Glomerular visceral epithelial cell (primary cell): ENCODE data around the gene CTDSPL.

Experiments used
- DNase-seq: peaks from one replicate; pipeline ENCODE4 v3.0.0-alpha.2; 2016; ENCODE audit errors: extremely low spot score

CTDSPL gene

DNA sequence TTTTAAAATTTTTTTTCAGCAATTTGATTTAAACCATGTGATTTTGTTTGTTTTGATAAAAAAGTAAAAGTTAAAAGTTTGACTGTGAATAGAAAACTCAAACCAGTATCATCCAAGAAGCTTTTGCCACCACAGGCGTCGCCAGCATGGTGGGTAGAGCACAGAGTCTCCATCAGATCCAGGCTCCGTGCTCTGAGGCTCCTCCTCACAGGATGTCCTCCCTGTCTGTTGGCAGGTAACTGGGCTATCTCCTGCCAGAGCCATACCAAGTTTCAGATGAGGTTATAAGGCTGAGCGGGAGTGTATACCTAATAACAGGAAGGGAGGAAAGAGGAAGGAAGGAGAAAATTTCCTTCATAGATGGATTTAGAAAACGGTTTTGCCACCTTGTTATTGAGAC, 28.8 kb downstream of the CTDSPL start:
- no peak for DNase-seq

DNA sequence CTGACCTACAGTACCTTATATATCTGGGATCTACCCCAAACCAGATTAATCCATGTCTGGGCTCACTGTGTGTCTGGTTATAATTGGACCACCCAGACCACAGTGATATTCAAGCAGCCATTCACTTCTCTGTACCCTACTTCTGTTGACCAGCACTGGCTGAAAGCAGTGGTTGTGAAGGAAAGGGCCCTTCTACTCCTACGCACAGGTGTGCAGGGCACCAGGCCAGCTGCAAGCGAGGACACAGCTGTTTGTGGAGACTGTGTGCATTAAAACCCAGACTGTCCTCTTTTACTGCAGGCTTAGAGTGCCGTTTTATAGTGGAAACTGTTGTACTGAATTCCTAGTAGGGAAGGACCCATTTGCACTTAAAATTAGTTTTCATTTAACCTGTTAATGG, 29.5 kb downstream of the CTDSPL start:
- DNase-seq: no peak

DNA sequence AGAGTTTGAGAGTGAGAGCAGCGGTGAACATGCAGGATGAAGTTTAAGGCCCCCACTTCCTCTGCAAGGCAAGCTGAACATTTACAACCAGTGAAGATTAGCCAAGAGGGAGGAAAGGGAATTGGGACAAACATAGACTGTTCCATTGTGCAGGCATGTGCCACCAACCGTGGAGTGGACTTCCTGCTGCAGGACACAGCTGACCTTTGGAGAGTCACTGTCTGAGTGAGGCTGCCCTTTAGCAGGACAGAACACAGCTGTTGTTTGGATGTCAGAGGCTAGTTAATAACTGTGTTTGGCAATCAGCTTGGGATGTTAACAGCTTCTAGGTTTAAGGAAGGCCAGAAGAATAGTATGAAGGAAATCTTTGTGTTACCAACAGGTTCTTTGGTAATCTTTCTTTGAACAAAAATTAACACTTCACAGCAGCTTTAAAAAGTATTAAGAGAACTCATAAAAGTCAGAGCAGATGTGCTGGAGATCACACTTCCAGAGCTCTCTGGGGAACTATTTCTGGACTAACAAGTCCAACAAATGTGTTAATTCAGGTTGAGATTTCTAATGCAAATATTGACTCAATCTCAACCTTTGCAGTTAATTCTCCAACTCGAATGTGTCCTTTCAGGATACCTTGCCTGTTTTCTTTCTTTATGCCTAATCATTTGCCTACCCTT, 31.4 kb downstream of the CTDSPL start:
- peak; percentile 36 for DNase-seq

DNA sequence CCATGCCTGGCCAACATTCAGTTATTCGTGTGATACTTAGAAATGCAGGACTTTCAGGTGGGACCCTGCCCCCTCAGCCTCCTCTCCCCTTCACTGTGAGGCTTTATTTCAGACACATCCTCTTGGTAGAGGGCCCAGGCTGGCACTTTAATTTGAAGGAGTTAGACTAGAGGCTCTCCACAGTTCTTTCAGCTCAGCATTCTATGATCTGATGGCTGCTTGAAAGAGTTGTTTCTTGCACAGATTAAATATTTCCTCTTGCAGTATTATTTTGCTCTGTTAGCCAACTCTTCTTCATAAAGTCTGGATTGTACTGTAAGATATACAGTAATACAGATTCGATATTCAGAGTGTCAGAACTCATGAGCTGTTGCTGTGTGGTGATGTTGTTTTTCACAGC, 35.1 kb downstream of the CTDSPL start:
- DNase-seq: no peak

DNA sequence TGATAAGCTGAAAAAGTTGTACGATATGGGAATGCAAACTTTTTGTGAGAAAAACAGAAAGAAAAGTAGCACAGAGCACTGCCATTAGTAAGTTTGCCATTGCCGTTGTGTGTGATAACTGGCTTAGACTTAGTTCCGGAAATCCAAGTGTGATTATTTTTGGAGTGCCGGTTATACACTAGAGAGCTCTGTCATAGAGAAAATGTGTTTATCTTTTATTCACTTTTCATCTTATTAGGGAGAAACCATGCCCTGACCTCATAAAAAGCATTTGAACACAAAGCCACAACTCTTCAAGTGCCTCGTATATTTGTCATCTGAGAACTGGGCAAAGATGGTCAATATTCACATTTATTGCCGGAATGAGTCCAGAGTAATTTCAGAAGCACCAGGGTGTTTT, 36.1 kb downstream of the CTDSPL start:
- DNase-seq: no peak

DNA sequence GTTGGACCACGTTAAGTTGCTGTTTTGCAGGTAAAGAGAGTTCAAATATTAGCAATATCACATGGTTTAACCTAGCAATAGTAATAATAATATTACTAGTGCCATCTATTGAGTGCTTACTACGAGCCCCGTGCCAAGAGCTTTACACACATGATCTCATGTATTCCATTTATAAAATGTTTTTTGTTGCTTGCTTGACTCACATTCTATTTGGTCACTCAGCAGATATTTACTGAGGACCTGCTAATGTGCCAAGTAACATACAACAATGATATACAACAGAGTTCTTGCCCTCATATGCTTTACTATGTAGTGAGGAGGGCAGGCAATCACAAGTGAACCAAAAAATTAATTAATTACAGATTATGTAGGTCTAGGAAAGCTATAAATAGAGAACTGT, 36.7 kb downstream of the CTDSPL start:
- no peak for DNase-seq

DNA sequence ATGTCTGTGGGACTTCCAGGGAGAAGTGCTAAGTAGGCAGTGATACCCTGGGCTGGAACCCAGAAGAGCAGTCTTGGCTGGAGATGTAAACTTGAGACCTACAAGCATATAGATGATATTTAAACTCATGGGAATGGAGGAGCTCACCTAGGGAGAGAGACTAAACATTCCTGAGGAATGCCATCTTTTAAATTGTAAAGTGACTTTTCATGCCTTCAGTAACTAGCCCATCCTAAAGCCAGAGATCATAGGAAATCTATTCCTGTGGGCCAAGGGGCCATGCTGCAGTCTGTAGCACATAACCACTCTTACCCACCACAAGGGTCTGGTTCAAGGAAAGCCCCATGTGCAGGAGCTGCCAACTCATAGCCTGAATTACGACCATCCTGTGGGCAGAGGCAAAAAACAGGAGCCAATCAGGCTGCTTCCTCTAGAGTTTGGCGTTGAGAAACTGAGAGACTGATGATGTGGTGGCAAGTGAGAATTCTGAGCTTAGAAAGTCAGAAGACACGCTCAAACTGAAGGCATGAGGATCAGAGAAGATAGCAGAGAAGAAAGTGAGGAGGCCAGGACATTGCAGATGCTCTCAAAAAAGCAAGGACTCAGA, 37.5 kb downstream of the CTDSPL start:
- DNase-seq: no peak

DNA sequence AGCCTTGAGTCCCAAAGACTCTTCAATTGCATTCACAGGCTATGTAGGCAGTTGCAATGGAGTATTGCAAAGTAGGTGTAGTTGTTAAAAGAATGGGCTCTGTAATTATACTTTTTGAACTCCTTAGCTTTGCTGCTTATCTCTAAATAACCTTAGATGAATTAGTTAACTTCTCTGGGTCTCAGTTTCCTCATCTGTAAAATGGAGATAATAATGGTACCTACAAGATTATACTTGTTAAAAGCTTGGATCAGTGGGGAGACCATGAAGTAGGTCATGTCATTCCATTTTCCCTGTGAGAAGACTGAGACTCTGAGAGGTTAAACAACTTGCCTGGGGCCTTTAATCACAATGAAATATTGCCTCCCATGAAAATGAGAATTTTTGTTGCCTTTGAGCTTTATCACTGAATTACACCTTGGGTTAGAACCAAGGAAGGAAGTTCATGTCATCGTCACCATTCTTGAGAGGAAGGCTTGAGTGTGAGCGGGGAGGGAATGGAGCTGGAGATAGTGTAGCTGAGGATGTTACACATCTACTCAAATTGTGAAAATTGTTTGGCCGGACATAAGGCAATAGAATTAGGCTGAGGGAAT, 38.1 kb downstream of the CTDSPL start:
- DNase-seq: no peak

DNA sequence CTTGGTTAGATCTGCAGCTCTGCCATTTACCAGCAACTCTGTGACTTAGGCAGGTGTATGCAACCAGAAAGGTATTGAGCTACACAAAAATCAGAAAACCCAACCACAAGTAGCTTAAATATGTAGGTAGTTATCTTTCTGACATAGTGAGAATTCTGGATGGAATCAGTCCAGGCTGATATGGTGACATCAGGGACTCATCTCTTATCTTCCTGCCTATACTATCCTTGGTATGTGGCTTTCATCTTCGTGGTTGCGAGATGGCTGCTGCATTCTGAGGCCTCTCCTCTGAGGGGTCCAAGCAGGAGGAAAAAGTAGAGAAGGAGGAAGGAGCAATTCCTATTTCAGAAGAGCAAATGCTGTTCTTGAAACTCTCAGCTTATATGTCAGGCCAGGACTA, 40.0 kb downstream of the CTDSPL start:
- DNase-seq: no peak

DNA sequence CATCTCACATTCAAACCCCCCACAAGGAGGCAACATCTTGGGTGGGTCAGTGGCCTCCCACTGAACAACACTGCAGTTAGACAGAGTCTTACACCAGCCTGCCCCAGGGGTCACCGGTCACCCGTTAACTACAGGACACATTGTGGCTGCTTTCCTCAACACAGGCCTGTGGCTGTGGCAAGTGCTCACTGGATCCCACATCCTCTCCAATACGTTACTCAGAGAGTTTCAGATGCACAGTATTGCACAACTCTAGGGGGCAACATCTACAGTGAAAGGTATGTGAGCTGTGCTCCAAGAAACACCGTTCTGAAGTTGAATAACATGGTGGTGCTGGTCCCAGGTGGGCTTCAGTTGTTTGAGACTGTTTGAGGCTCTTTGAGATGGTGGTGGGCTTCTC, 41.0 kb downstream of the CTDSPL start:
- no peak for DNase-seq

DNA sequence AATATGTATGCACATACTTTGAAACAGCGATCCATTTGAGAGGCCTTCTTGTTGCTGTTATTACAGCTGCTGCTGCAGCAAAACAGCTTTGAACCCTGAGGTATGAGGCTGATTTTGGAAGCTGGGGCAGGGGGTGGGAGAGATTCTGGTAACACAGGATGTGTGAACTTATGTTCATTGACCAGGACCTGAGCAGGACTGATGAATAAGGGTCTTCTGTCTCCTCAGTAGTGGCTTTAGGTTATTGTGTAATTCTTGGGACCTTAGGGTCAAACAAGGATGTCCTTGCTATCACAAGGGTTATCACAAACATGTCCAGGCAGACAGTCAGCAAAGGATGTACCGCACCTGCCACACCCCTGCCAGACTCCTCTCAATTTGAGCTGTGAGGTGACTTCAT, 41.6 kb downstream of the CTDSPL start:
- DNase-seq: no peak

DNA sequence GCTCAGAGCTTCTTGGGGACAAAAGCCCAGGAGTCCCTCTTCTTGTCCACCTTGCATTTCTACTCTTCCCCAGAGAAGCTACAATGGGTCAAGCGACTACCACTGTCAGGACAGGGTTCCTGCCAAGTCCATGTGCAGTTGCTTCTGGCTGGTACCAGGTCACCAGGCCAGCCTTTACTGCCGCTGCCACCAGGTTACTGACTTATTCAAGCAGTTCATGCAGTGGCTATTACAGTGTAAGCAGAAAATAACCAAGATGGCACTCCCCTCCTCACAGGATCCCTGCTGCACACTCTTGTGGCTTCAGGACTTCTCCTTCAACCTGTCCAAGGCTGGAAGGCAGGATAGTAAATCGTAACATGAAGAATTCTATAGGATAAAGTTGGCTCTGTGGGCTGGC, 42.1 kb downstream of the CTDSPL start:
- no peak for DNase-seq

DNA sequence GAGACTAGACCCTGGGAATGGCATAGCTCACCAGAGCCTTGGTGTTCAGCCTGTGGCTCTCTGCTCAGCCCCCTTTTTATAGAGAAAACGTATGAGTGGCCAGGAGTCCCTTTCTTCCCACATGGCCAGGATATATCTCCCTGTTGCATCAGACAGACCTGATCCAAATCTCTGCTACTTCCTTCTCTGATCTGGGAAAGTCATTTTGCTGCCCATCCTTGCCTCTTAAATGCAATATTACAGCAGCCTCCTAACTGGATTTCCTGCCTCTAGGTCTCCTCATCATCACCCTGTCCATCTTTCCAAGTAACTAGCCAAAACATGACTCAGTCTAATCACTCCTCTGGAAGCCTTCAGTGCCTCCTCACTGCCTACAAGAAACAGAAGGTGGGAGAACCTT, 42.9 kb downstream of the CTDSPL start:
- no peak for DNase-seq

DNA sequence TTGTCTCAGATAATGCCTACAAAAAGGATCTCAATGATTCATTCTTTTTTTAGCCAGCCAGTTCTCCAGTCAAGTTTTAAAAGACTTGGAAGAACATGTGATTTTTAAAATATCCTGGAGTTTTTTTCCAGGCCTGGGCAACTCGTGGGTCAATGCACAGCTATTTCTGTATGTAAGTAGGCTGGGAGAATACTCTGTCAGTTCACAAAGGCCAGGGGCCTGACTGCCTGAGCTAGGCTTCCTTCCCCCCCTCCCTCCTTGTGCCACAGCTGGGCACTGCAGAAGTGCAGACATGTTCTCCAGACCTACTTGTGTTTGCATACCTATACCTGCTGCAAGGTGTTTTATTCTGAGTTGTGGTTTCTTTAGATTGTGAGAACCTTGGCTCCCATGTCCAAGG, 43.7 kb downstream of the CTDSPL start:
- no peak for DNase-seq

DNA sequence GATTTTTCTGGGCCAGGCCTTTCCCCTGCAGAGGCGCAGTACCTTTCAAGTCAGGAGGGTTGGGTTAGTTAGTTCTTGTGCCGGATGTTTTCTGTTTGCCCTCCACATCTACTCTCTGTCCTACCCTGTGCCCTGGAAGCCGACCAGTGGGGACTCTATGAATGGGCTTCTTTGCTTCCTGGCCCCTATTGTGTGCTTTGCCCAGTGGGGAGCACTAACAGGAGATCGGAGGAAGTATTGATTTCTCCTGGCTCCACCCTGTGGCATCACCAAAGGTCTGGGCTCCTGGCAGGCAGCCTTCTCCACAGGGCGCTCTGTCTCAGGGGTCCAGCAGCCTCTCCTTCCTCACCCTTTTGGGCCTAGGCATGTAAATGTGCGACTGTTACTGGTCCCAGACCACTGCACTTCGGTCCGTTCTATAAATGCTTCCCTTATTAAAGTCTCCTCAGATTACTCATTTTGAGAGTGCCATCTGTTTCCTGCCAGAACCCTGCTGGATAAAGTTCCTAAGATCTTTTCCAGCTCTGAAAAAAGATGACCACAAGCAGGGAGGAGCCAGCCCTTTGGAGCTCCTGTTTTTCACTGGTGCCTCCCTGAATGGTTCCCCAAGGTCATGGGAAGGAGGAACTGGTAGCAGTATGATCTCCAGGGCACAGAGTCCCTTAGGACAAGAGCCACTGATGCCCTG, 44.5 kb downstream of the CTDSPL start:
- peak; percentile 22 for DNase-seq

DNA sequence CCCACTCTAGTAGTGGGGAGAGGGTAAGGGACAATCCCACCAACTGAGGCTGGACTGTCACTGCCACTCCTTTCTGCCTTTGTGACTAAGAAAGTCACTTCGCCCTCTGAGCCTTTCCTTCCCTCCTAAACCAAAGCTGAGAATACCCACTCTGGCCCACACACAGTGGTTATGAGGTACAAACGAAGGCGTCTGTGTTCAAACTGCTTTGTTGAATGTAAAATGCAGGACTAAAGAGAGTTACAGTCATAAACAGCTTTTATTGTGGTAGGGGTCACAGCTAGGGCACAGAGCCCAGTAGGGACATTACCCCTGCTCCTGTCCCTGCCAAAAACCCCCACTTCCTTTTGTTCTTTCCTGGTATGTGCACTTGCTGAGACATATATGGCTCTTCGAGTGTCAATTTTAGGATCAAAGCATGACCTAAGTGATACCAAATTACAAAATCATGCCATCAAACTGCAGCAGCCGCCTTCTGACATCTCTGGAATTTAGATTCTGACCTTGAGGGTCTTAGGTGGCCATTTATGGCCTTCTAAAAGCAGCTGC, 45.1 kb downstream of the CTDSPL start:
- DNase-seq: no peak

DNA sequence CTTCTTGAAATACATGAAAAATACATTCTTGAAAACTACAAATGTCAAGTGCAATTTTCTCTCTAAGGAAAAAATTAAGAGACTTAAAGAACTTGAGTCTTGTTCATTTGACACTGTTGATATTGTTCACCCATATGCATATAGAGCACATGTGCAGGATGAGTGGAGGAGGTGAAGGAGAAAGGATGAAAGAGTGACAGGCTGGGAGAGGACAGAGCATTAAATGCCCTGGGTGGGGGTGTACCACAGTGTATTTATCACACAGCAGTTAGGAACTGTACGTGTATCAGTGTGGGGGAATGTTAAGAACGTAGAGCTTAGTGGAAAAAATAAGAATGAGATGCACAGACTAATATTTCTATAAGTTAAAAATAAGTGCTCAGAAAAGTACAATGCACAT, 45.7 kb downstream of the CTDSPL start:
- no peak for DNase-seq

DNA sequence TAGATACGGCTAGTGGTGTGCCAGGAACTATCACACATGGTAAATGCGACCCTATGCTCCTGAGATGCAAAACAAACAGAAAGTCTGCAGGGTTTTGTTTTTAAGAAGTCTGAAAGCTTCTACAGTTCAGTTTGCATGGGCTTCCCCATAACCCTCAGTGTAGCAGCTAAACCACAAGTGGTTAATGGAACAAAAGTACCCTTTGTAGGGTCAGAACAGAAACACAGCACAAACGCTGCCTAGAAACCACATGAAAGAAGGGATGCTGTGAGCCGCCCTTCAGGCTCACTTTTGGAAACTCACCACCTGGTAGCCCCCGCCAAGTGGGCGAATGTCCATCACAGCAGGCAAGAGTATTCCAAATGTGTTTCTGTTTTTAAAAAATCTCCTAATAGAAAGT, 46.2 kb downstream of the CTDSPL start:
- DNase-seq: no peak

DNA sequence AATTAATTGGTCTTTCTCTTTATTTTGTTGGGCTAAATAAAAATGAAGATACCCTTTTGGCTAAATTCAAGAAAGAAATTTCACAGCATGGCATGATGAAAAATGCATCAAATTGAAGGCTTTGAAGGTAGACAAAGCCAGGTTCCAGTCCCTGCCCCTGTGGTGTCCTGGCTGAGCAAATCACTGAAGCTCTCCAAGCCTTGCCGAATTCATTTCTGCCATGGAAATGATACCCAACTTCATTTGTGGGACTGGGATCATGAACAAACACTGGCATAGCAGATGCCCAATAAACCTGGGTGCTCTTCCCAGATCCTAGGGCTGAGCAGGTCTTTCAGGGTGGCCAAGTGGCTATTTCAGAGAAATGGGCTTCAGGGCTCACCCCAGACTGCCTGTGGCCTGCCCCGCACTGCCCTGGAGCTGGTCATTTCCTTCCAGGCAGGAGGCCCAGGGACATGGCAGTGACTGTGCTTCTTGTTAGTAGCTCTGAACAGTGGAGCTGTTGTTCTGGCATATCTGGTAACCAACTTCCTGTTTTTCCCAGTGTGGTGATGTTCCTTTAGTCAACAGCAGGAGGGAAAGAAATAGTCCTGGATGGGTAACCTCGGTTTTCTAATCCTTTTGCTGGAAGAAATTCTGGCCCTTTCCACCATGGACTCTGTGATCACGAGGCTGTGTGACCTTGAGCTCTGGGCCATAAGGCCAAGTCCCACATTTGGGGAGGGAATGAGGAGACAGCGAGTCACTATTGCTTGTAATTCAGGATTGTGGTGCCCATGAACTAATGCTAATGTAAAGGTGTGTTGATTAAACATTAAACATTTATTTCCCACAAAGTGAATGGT, 47.6 kb downstream of the CTDSPL start:
- DNase-seq: peak; percentile 25

DNA sequence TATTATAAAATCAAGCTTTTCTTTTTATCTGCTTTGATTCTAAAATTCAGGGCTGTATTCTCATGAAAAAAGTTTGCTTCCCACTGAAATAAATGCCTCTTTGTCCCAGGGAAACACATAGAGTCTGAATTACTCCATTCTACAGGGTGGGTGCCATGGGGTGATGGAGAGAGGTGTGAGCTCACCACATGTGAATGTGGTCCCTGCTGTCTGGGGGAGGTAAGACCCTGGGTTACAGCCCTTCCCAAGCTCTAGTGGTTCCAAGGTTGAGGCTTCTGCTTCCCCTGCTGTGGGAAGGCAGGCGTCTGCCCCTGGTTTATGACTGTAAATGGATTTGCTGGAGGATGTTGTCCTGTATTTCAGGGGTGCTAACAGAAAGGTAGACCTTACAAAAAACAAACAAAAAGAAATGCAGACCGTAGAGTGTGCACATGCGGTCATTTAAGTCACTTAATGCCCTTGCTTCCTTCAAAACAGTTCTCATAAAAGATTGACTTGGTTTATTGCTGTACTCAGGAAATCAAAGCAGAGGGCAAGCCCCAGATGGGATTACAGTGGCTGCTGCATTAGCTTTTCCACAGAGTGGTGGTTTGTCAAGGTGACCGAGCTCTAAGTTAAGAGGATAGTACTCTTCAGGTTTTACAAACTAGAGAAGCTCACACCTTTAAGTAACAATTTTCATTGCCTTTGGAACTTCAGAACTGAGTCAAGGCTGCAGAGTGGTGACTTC, 49.2 kb downstream of the CTDSPL start:
- peak; percentile 56 for DNase-seq
